Dendritic cell treated with granulocyte-macrophage colony-stimulating factor and Interleukin-4, amounts not matched to agents 40 ng/mL and 50 ng/mL, for 4 days (primary cell): ENCODE data around the gene SEC16B.

ENCODE experiments used
- H3K27ac Mint-ChIP-seq: one replicate; pipeline ENCODE4 v1.8.0; 2022; ENCODE audit warnings: mild to moderate bottlenecking, mixed read lengths
- H3K27me3 Mint-ChIP-seq: one replicate; pipeline ENCODE4 v1.8.0; 2022; ENCODE audit warnings: mild to moderate bottlenecking, mixed read lengths
- H3K36me3 Mint-ChIP-seq: one replicate; pipeline ENCODE4 v1.8.0; 2022; ENCODE audit warnings: low read depth, mixed read lengths
- H3K4me1 Mint-ChIP-seq: one replicate; pipeline ENCODE4 v1.8.0; 2022; ENCODE audit warnings: low read depth, mixed read lengths
- H3K4me3 Mint-ChIP-seq: one replicate; pipeline ENCODE4 v1.8.0; 2022; ENCODE audit warnings: mild to moderate bottlenecking, moderate library complexity, mixed read lengths
- H3K9me3 Mint-ChIP-seq: one replicate; pipeline ENCODE4 v1.8.0; 2022; ENCODE audit warnings: mixed read lengths
- intact Hi-C: fragments of 100-400 bp; cut with micrococcal nuclease; formaldehyde crosslinking; loops from one replicate; pipeline ENCODE4 v1.15.0; 2022

SEC16B gene, protein sequence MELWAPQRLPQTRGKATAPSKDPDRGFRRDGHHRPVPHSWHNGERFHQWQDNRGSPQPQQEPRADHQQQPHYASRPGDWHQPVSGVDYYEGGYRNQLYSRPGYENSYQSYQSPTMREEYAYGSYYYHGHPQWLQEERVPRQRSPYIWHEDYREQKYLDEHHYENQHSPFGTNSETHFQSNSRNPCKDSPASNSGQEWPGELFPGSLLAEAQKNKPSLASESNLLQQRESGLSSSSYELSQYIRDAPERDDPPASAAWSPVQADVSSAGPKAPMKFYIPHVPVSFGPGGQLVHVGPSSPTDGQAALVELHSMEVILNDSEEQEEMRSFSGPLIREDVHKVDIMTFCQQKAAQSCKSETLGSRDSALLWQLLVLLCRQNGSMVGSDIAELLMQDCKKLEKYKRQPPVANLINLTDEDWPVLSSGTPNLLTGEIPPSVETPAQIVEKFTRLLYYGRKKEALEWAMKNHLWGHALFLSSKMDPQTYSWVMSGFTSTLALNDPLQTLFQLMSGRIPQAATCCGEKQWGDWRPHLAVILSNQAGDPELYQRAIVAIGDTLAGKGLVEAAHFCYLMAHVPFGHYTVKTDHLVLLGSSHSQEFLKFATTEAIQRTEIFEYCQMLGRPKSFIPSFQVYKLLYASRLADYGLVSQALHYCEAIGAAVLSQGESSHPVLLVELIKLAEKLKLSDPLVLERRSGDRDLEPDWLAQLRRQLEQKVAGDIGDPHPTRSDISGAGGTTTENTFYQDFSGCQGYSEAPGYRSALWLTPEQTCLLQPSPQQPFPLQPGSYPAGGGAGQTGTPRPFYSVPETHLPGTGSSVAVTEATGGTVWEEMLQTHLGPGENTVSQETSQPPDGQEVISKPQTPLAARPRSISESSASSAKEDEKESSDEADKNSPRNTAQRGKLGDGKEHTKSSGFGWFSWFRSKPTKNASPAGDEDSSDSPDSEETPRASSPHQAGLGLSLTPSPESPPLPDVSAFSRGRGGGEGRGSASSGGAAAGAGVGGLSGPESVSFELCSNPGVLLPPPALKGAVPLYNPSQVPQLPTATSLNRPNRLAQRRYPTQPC

DNA sequence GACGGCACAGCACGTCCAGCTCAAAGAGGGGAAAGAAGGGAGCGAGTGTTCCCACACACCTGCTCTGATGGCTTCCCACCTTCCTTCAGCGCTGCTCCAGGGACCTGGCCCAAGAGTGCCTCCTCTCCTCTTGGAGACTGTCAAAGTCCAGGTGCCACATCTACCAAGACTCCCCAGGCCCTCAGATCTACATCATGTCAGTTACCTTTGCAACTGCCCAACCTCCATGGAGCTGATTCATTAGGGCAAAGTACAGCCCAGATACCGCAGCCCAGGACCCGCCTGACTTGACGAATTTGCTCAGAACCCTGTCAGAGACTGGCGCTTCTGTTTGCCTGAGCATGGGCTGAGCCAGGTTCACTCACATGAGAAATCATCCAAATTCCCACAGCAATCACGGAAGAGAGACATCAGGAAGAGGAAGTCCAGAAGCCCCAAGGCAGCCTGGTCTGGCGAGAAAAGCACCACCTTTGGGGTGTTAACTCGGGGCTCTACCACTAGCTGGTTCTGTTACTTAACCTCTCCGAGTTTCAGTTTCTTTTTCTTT is at the start of gene SEC16B:
Gene SEC16B, minus strand, starts transcription at position 234 of the 547 bp plus-strand sequence. CDS start 2,077 bp downstream, outside the sequence.
- Mint-ChIP-seq H3K27me3 (no peaks in the 10 kb centered on the region), H3K36me3 (no peaks in the 10 kb centered on the region), H3K9me3 (no peaks in the 10 kb centered on the region), H3K4me1 (no peaks in the 10 kb centered on the region), H3K4me3 (no peak within 1 kb of the TSS), H3K27ac (no peak within 1 kb of the TSS)
- intact Hi-C loops: no loop called here

GRCh38 chr1:178019622-178020021 is 49.8 kb upstream of the SEC16B start:
- H3K36me3 Mint-ChIP-seq: peaks cover 54% of the 10 kb centered on the region
- no peaks in the 10 kb centered on the region for H3K4me1 Mint-ChIP-seq
- H3K4me3 Mint-ChIP-seq: no peak overlapping the region
- peaks cover 27% of the 10 kb centered on the region for H3K9me3 Mint-ChIP-seq
- intact Hi-C loops: no loop called here
- no peak overlapping the region for H3K27ac Mint-ChIP-seq
- no peaks in the 10 kb centered on the region for H3K27me3 Mint-ChIP-seq

- H3K4me3 Mint-ChIP-seq: no peak overlapping the region
- no peaks in the 10 kb centered on the region for H3K4me1 Mint-ChIP-seq
- intact Hi-C loops: no loop called here
- H3K9me3 Mint-ChIP-seq: peaks cover 28% of the 10 kb centered on the region
- peaks cover 50% of the 10 kb centered on the region for H3K36me3 Mint-ChIP-seq
- no peaks in the 10 kb centered on the region for H3K27me3 Mint-ChIP-seq
- no peak overlapping the region for H3K27ac Mint-ChIP-seq
Measured at GRCh38 chr1:178019208-178019607, 49.4 kb upstream of the SEC16B start.

- H3K9me3 Mint-ChIP-seq: peaks cover 34% of the 10 kb centered on the region
- H3K36me3 Mint-ChIP-seq: peaks cover 40% of the 10 kb centered on the region
- no peak overlapping the region for H3K27ac Mint-ChIP-seq
- intact Hi-C loops: no loop called here
- H3K4me1 Mint-ChIP-seq: no peaks in the 10 kb centered on the region
- no peaks in the 10 kb centered on the region for H3K27me3 Mint-ChIP-seq
- no peak overlapping the region for H3K4me3 Mint-ChIP-seq
Measured at GRCh38 chr1:178017517-178017916, 47.7 kb upstream of the SEC16B start.

- H3K9me3 Mint-ChIP-seq: peaks cover 27% of the 10 kb centered on the region
- H3K27me3 Mint-ChIP-seq: no peaks in the 10 kb centered on the region
- intact Hi-C loops: no loop called here
- no peaks in the 10 kb centered on the region for H3K4me1 Mint-ChIP-seq
- H3K36me3 Mint-ChIP-seq: peaks cover 17% of the 10 kb centered on the region
- H3K4me3 Mint-ChIP-seq: no peak overlapping the region
- no peak overlapping the region for H3K27ac Mint-ChIP-seq
Measured at GRCh38 chr1:178011864-178012503, 42.1 kb upstream of the SEC16B start.

GRCh38 chr1:178011465-178011828 is 41.6 kb upstream of the SEC16B start:
- H3K27ac Mint-ChIP-seq: no peak overlapping the region
- no peak overlapping the region for H3K4me3 Mint-ChIP-seq
- no peaks in the 10 kb centered on the region for H3K4me1 Mint-ChIP-seq
- H3K27me3 Mint-ChIP-seq: no peaks in the 10 kb centered on the region
- H3K9me3 Mint-ChIP-seq: peaks cover 27% of the 10 kb centered on the region
- intact Hi-C loops: no loop called here
- H3K36me3 Mint-ChIP-seq: peaks cover 13% of the 10 kb centered on the region

DNA sequence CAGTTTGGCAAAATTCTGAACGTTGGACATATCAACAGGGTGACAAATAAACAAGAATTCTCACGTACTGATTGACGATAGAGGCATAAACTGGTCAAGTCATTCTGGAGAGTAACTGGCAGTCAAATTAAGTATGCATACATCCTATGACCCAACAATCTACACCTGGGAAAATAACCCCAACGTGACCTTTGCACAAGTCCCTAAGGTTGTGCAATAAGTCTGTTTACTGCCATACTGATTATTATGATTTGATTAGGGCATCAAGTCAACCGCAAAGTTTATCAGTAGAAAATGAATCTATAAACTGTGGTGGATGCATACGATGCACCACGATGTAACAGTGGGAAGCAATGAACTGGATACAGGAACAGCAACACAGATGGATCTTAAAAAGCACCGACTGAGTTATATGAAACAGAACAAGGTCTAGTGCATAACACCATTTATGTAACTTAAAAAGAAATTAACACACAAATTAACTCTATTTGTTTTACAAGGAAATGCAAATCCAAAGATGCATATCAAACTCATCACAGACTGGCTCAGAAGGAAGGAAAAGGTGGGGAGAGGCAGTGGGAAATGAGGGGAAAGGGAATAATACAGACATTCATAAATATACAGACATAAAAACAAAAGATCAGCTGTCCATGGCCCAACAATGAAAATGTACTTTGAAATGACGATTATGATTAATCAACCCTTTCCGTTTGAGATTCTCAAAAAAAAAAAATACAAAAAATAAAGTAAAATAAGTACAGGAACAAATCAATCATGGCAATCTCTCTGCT is 41.0 kb upstream of the SEC16B start:
- intact Hi-C loops: no loop called here
- H3K36me3 Mint-ChIP-seq: peaks cover 10% of the 10 kb centered on the region
- H3K9me3 Mint-ChIP-seq: peaks cover 25% of the 10 kb centered on the region
- H3K27ac Mint-ChIP-seq: no peak overlapping the region
- H3K27me3 Mint-ChIP-seq: no peaks in the 10 kb centered on the region
- H3K4me3 Mint-ChIP-seq: no peak overlapping the region
- no peaks in the 10 kb centered on the region for H3K4me1 Mint-ChIP-seq

DNA sequence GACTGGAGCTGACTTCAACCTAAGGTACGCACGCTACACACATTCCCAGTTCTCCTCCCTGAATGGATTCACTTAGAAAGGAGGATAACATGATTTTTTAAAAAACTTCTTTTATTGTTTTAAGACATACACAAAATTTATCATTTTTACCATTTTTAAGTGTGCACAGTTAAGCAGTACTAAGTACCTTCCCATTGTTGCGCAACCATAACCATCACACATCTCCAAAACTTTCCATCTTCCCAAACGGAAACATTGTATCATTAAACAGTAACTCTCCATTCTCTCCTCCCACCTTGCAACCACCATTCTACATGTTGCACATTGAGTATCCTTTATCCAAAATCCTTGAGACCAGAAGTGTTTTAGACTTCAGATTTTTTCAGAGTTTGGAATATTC is 36.2 kb upstream of the SEC16B start:
- Mint-ChIP-seq H3K4me3 (no peak overlapping the region), H3K9me3 (peaks cover 8% of the 10 kb centered on the region), H3K27ac (no peak overlapping the region), H3K27me3 (no peaks in the 10 kb centered on the region), H3K4me1 (no peaks in the 10 kb centered on the region), H3K36me3 (peaks cover 10% of the 10 kb centered on the region)
- intact Hi-C loops: no loop called here

GRCh38 chr1:178005450-178005849 is 35.6 kb upstream of the SEC16B start:
- intact Hi-C loops: no loop called here
- Mint-ChIP-seq H3K27ac (no peak overlapping the region), H3K4me1 (no peaks in the 10 kb centered on the region), H3K4me3 (no peak overlapping the region), H3K27me3 (no peaks in the 10 kb centered on the region), H3K9me3 (peaks cover 8% of the 10 kb centered on the region), H3K36me3 (peaks cover 10% of the 10 kb centered on the region)

DNA sequence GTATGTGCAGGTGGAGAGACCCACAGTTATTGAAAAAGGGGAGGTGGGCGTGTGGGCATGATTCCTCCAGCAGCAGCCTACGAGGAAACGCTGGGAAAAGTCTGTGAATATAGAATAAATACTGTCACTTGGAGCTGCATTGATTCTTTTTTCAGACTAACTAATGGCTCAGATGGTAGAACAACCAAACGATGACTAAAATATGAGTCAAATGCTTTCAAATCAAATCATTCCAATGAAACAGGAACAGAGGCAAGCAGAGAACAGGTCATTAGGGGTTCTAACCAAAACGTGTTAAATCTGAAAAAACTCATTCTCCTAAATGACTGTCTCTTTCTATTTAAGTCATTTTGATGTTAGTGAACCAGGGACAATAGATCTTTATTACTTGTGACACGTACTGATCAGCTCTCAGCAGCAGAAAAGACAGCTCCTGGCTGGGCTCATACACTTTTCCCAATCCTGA is 35.1 kb upstream of the SEC16B start:
- intact Hi-C loops: no loop called here
- Mint-ChIP-seq H3K4me3 (no peak overlapping the region), H3K4me1 (no peaks in the 10 kb centered on the region), H3K27me3 (no peaks in the 10 kb centered on the region), H3K36me3 (peaks cover 10% of the 10 kb centered on the region), H3K27ac (no peak overlapping the region), H3K9me3 (peaks cover 8% of the 10 kb centered on the region)

DNA sequence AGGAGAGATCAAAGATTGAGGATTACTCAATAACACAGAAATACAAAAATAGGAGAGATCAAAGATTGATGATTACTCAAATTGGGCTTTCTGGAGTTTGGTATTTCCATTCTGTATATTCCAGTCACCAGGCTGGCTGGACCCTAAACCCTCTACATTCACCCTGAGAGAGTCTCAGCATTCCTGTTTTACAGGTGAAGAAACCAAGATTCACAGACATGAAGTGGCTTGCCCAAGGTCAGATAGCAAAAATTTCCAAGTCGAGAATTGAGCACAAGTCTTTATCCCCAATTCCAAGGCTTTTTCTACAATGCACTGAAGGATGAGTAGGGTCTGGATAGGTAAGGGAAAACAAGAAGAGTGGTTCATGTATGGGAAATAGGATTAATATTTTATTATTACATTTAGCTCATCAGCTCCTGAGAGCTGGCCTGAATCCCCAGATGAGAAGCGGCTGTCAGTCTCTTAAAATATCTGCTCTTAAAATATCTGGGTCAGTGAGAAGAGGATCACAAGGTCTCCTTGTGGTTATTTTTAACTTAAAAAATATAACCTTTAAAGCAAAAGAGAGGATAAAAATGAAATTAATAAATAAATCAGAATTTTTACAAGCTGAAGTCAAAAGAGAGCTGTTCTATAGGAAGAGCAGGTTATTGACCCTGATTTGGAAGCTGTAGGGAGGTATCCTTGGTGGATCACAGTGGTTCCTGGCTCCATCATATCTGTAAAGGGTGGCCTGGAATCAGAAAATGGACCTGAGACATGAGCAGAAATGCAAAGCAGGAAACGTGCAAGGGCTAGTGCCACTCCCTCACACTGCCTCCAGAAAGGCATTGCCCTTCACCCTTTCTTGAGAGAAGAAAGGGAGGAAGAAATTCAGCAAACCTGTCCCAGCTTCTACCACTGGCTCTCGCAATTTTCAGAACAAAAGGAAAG is 29.1 kb upstream of the SEC16B start:
- Mint-ChIP-seq H3K4me3 (no peak overlapping the region), H3K36me3 (no peaks in the 10 kb centered on the region), H3K9me3 (no peaks in the 10 kb centered on the region), H3K4me1 (peaks cover 7% of the 10 kb centered on the region), H3K27me3 (no peaks in the 10 kb centered on the region), H3K27ac (no peak overlapping the region)
- intact Hi-C loops: no loop called here

DNA sequence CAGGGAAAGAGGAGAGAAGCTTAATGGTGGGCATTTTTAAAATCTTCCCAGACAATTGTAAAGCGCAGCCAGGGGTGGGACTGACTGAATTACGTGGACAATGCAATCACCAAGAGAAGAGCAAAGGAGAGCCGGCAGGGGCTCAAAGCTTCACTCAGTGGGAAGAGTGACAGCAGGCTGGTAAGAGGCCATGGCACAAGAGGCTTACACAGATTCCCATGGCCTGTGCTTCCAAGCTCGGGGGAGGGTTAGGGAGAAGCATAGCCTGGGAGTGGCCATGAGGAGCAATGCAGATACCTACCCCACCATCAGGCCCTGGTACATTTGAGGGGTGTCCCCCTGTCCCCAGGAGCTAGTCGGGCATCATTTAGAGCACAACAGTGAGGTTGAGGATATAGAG is 27.1 kb upstream of the SEC16B start:
- no peak overlapping the region for H3K27ac Mint-ChIP-seq
- no peaks in the 10 kb centered on the region for H3K9me3 Mint-ChIP-seq
- H3K4me1 Mint-ChIP-seq: peaks cover 7% of the 10 kb centered on the region
- H3K4me3 Mint-ChIP-seq: no peak overlapping the region
- no peaks in the 10 kb centered on the region for H3K36me3 Mint-ChIP-seq
- no peaks in the 10 kb centered on the region for H3K27me3 Mint-ChIP-seq
- intact Hi-C loops: no loop called here
